Stimulated activated CD4-positive, alpha-beta T cell treated with anti-CD3 and anti-CD28 coated beads, Interleukin-12 subunit alpha, Interleukin-12 subunit beta, amount 100 ng/mL, for 4 hours (primary cell): ENCODE results near the gene CAST.

Experiments
- DNase-seq: peaks from one replicate; pipeline ENCODE4 v3.0.0-alpha.2; 2020

The CAST gene

DNA sequence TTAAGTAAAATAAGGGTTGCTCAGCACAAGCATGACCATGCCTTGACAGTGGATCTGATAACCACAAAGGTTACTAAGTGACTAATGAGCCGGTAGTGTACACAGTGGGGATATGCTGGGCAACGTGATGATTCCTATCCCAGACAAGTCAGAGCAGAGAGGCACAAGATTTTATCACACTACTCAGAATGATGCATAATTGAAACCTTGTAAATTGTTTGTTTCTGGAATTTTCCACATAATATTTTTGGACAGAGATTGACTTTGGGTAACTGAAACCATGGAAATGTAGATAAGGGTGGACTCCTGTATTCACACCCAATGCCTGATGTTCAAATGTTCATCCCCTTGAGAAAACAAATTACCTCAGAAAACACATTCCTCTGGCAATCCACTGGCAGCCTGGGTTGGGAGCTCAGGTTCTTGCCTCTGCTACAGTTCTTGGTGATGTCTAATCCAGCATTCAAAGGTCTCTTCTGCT lies 161.8 kb downstream of the CAST start:
- no peak for DNase-seq
